ENCODE data around the gene PDIA5. TPM values are rescaled to one million over a fixed set of nuclear protein-coding genes. Genes with fewer than 3 reads are reported as not detected.

Gene PDIA5
- total RNA-seq, 4 donors from 2014 or later = 3.6 to 38.1 (median 25.1) TPM

GRCh38 chr3:123193448-123194101 lies 126.8 kb downstream of the PDIA5 start:
- TF ChIP-seq CTCF (IDR thresholded peaks at IDR 0.05) (no peak), POLR2A (IDR thresholded peaks at IDR 0.05) (no peak)
- Histone ChIP-seq H3K27ac (no peak overlapping the region), H3K9me3 (no peaks in the 10 kb centered on the region), H3K4me1 (no peaks in the 10 kb centered on the region), H3K36me3 (no peaks in the 10 kb centered on the region), H3K27me3 (no peaks in the 10 kb centered on the region), H3K4me3 (no peak overlapping the region)
- intact Hi-C loops (cut with DNase I; ENCODE audit: low total_unique reads) = no loop called here
- no peak for DNase-seq

DNA sequence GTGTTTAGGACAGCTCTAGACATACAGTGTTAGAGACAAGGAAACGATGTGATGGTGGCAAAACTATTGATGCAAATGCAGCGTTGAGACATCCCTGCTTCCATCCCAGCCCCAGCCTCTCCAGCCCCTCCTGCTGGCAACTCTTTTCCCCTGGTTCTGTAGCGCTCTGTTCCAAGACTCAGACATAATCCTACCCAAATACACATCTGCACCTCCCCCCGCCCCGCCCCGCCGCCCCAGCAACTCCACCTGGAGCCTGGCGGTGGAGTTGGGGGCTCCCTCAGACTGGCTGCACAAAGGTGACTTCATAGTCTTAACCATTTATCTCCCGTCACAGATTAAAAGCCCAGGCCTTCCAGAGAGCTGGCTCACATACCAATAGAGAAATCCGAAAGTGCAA lies 127.7 kb downstream of the PDIA5 start:
- no peaks in the 10 kb centered on the region for H3K9me3 ChIP-seq
- no peaks in the 10 kb centered on the region for H3K36me3 ChIP-seq
- TF ChIP-seq CTCF (IDR thresholded peaks at IDR 0.05) (peak in 1 of 4 experiments; percentile 11), POLR2A (IDR thresholded peaks at IDR 0.05) (no peak)
- intact Hi-C loops (cut with DNase I; ENCODE audit: low total_unique reads) = no loop called here
- no peaks in the 10 kb centered on the region for H3K27me3 ChIP-seq
- no peak for DNase-seq
- no peaks in the 10 kb centered on the region for H3K4me1 ChIP-seq
- H3K27ac ChIP-seq = no peak overlapping the region
- H3K4me3 ChIP-seq = no peak overlapping the region

- no peak for DNase-seq
- Histone ChIP-seq H3K4me1 (peaks cover 0 to 5% of the 10 kb centered on the region in 2 donors), H3K9me3 (no peaks in the 10 kb centered on the region), H3K4me3 (no peak overlapping the region), H3K36me3 (no peaks in the 10 kb centered on the region), H3K27me3 (no peaks in the 10 kb centered on the region), H3K27ac (no peak overlapping the region)
- TF ChIP-seq CTCF (IDR thresholded peaks at IDR 0.05) (no peak), POLR2A (IDR thresholded peaks at IDR 0.05) (no peak)
- intact Hi-C loops (cut with DNase I; ENCODE audit: low total_unique reads) = no loop called here
Observed at GRCh38 chr3:123198372-123198771, 131.5 kb downstream of the PDIA5 start.

DNA sequence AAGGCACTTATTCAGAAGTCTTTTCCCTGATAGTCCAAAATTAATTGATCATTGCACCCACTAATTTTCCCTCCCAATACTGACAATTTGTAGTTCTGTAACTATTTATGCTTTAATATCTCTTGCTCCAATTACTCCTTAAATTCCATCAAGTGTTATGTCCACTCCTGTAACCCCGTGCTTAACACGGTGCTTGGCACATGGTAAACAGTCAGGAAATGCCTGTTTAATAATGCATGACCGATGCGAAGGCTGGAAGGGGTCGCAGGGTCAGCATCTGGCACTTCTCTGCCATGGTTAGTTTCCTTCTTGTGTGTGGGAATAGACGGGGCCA lies 134.4 kb downstream of the PDIA5 start:
- DNase-seq = no peak
- H3K27me3 ChIP-seq = no peaks in the 10 kb centered on the region
- intact Hi-C loops (cut with DNase I; ENCODE audit: low total_unique reads) = no loop called here
- H3K9me3 ChIP-seq = no peaks in the 10 kb centered on the region
- H3K27ac ChIP-seq = peak overlapping the region; percentile 89 to 91
- peak overlapping the region; percentile 72 to 100 for H3K4me3 ChIP-seq
- peaks cover 0 to 5% of the 10 kb centered on the region in 2 donors for H3K4me1 ChIP-seq
- H3K36me3 ChIP-seq = no peaks in the 10 kb centered on the region
- TF ChIP-seq CTCF (IDR thresholded peaks at IDR 0.05) (no peak), POLR2A (IDR thresholded peaks at IDR 0.05) (no peak)

DNA sequence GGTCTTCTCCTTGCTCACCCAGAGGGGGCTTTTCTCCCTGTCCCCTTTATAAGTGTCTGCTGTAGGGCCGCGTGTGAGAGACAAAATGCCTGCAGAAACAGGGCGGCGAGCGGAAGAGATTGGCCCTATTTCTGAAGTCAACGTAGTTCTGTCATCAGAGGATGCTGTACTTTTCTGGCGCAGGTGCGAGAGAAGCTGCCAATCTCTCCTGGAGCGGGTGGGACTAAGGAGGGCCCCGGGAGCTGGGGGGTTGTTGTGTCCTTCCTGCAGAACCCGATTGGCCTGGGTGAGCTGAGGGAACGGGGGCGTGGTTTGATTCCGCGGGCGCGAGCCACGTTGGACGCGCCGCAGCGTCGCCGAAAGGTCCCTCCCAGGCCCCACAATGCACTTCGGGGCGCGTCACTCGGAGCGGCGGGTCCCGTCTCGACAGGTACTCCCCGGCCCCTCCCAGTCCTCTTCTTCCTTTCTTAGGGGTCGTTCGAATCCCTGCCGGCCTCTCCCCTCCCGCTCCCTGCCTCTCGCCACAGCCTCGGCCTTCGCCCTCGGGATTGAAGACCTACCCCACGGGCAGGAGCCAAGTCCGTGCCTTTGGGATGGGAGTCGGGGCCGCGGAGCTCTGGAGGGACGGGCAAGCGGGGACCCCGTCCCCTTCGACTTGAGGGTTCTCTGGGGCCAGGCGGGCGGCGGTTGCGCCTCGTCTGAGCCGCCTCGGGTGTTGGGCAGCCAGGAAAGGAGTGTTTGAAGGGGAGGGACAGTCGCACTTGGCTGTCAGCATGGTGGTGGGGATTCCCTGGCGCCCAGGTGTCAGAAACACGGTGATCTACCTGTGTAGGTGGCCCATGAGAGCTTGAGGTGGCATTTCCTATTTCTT lies 135.0 kb downstream of the PDIA5 start, which contains the start of gene SEC22A:
SEC22A (plus strand) TSS at position 387 of the 871 bp plus-strand sequence. CDS start 7,275 bp downstream, outside the sequence.
- Histone ChIP-seq H3K4me3 (peak within 1 kb of the TSS; percentile 72 to 100), H3K4me1 (peaks cover 0 to 5% of the 10 kb centered on the region in 2 donors), H3K27me3 (no peaks in the 10 kb centered on the region), H3K36me3 (no peaks in the 10 kb centered on the region), H3K27ac (peak within 1 kb of the TSS; percentile 89 to 91), H3K9me3 (no peaks in the 10 kb centered on the region)
- intact Hi-C loops (cut with DNase I; ENCODE audit: low total_unique reads) = no loop called here
- peak; percentile 90 to 94 for DNase-seq
- TF ChIP-seq POLR2A (IDR thresholded peaks at IDR 0.05) (peak; percentile 66 to 83), CTCF (IDR thresholded peaks at IDR 0.05) (peak in 1 of 4 experiments; percentile 1)
